CD4-positive, alpha-beta T cell treated with Interferon gamma for 1 hour (primary cell): ENCODE data around the gene TAF9B.
"Not testable (repeated sequence)": the region's sequence is repeated elsewhere in the genome, so short reads cannot be mapped to it uniquely, and the experiment has no call there.

Experiments used
- DNase-seq: peaks from one replicate; pipeline ENCODE4 v3.0.0-alpha.2; 2020

Gene TAF9B

DNA sequence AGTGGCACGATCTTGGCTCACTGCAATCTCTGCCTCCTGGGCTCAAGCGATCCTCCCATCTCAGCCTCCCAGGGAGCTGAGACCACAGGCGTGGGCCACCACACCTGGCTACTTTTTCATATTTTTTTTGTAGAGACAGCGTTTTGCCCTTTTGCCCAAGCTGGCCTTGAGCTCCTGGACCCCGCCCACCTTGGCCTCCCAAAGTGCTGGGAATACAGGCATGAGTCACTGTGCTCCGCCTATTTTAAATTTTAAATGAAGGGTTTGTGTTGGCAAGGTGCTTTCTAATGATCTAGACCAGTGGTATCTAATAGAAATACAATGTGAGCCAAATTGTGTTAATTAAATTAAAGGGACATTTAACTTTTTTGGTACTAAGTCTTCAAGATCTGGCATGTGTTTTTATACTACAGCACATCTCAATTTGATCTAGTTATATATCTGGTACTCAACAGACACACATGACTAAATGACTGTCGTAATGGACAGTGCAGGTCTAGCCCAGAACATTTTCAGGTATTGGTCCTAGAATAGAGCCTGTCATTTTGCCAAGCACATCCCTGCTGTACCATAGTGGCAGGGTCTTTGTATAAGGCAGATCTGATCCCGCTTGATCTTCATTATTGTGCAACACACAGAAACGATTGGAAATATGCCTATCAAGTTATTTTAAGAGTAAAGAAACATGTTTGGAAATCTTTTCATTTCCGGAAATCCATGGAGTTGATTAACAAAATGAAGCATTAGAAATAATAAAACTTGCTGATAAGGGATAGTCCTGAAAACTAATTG, 28.1 kb downstream of the TAF9B start:
- DNase-seq, result no peak

- no peak for DNase-seq
Measured at GRCh38 chrX:78109458-78109857, 30.0 kb downstream of the TAF9B start.

DNA sequence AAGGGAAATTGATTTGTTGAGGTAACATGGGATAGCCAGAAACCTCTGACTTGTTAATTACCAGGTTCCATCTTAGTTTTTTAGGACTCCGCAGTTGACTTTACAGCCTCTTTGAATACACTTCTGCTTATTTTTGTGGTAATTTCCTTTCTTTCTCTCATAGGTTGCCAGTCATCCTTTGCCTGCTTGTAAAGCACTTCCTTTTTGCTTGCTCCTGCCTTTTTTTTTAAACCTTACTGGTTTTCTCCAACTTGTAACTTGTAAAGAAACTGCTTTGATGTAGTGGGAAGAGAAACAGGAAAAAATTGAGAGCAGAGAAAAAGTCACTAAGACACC, 32.8 kb downstream of the TAF9B start:
- no peak for DNase-seq

DNA sequence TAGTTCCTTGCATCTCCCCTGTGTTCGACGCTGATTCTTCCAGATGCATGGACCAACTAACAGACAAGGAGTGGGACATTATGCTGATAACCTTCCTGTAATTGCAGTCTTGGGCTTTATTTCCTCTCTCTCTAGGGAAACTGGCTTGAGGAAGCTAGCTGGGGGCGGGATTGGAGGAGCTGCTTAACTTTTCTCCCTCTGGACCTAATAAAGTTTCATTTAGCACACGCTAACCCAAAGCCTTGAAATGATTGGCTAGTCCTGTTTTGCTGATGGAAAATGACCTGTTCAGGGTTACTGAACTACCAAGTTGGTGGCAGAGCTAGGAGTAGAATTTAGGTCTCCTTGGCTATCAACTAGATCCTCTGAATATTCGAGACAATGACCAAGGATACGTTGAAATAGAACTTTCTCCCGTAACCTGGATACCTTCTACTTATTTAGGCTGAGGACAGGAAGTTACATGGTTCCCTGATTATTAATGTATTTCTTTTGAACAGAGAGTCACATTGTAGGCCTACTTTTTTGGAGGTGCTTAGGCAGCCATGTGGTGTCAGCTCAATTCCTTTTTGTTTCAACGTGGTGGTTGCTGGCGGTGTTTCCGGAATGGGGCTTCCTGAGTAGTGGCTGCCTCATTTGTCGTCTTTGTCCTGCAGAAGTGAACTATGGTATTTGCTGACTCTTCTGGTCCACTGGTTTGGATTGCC, 33.4 kb downstream of the TAF9B start:
- DNase-seq, result peak; percentile 10

DNA sequence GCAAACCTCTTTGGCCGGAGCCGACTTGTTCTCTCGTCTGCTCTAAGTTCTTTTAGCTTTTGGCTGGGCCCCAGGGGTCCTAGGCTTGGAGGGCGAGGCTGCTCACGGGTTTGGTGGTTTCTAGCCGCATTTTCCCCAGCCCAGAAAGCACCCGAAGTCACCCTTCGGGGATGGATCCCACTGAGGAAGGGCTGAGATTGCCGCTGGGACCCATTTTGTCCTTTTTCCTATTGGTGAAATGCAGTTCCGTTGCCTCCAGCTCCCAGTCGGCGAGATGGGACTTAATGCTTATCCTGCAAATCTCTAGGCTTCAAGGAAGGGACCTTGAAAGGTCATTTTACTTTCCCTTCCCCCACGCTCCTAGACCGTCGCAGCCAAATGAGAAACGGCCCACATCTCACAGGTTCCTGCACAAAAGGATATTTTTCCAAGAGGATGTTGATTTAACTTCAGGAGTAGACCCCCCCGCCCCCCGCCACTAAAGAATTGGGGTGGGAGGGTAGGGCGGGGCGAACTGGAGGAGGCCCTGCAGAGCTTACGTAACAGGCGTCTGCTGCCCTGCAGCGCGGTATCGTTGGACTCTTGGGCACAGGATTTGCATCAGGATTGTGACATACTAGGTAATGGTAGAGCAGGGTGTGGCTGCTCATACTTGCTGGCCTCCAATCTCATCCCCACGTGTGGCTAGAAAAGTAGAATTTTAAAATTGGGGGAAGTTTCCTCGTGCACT, 34.8 kb downstream of the TAF9B start:
- DNase-seq, result peak; percentile 63

DNA sequence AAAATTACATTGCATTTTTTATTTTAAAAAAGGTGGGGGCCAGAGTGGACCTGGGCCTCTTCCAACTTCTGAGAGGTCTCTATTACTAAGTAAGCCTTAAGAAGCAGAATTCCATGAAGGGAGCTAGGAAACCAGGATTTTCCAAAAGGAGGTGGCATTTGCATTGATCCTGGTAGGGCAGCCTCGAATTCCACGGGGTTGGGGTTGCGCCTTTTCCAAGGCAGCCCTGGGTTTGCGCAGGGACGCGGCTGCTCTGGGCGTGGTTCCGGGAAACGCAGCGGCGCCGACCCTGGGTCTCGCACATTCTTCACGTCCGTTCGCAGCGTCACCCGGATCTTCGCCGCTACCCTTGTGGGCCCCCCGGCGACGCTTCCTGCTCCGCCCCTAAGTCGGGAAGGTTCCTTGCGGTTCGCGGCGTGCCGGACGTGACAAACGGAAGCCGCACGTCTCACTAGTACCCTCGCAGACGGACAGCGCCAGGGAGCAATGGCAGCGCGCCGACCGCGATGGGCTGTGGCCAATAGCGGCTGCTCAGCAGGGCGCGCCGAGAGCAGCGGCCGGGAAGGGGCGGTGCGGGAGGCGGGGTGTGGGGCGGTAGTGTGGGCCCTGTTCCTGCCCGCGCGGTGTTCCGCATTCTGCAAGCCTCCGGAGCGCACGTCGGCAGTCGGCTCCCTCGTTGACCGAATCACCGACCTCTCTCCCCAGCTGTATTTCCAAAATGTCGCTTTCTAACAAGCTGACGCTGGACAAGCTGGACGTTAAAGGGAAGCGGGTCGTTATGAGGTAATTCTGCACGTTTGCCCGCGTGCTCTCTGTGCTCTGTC, 35.6 kb downstream of the TAF9B start, which contains the start of gene PGK1:
Gene PGK1, plus strand, starts transcription at position 626 of the 824 bp plus-strand sequence. Its CDS starts 93 bp downstream, at position 719.
- peak; percentile 97 for DNase-seq

- no peak for DNase-seq
Measured at GRCh38 chrX:78103001-78103622, 36.3 kb downstream of the TAF9B start.

DNA sequence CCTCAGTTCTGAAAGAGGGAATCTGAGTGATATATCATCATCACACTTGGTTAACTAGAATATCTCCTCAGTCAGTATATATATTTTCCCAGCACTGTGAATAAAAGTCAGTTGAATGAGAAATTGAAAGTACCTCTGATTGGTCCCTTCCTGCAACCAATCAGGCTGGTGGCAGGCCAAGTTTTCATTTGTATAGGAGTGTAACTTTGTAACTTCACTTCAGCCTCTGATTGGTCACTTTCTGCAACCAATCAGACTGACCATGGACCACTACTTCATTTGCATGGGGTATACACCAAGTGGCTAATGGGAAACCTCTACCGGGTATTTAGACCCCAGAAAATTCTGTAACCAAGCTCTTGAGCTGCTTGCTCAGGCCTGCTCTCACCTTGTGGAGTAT, 37.4 kb downstream of the TAF9B start:
- no peak for DNase-seq

- no peak for DNase-seq
Measured at GRCh38 chrX:78098108-78098507, 41.3 kb downstream of the TAF9B start.

- DNase-seq, result no peak
Measured at GRCh38 chrX:78092296-78092695, 47.2 kb downstream of the TAF9B start.

- not testable (repeated sequence) for DNase-seq
Measured at GRCh38 chrX:78081413-78081812, 58.0 kb downstream of the TAF9B start.
